D721Med (cell line): Measurements from ENCODE around the gene MVD.

Experiments used
- DNase-seq: peaks from one replicate; pipeline ENCODE4 v3.0.0; 2011; ENCODE audit warnings: low spot score; ENCODE audit not compliant: insufficient read length
- FAIRE-seq: peaks from 2 replicates; lab custom pipeline; 2011; peaks lifted over from hg19 to GRCh38; lab: Jason Lieb, UNC
- CTCF ChIP-seq: IDR thresholded peaks from 2 replicates; pipeline ENCODE4 v1.5.1; 2012; ENCODE audit warnings: mild to moderate bottlenecking, control low read depth; ENCODE audit not compliant: insufficient read depth; ENCODE audit errors: missing control alignments

Gene MVD

GRCh38 chr16:88705801-88706228 is 42.9 kb upstream of the MVD start:
- FAIRE-seq (no peak), DNase-seq (no peak)
- no peak for TF ChIP-seq CTCF

- FAIRE-seq (no peak), DNase-seq (no peak)
- TF ChIP-seq CTCF, result no peak
Measured at GRCh38 chr16:88705076-88705684, 42.3 kb upstream of the MVD start.

- FAIRE-seq (no peak), DNase-seq (no peak)
- TF ChIP-seq CTCF, result no peak
Measured at GRCh38 chr16:88703486-88704309, 40.8 kb upstream of the MVD start.

GRCh38 chr16:88702371-88703210 is 39.7 kb upstream of the MVD start:
- no peak for TF ChIP-seq CTCF
- DNase-seq, result no peak
- FAIRE-seq, result no peak

GRCh38 chr16:88701581-88702370 is 38.9 kb upstream of the MVD start:
- no peak for TF ChIP-seq CTCF
- DNase-seq, result no peak
- no peak for FAIRE-seq

GRCh38 chr16:88700636-88701482 is 38.0 kb upstream of the MVD start:
- DNase-seq, result no peak

More at GRCh38 chr16:88700636-88701482, 38.0 kb upstream of the MVD start:
- no peak for FAIRE-seq
- no peak for TF ChIP-seq CTCF
